ENCODE results near the gene AFF3.

DNA sequence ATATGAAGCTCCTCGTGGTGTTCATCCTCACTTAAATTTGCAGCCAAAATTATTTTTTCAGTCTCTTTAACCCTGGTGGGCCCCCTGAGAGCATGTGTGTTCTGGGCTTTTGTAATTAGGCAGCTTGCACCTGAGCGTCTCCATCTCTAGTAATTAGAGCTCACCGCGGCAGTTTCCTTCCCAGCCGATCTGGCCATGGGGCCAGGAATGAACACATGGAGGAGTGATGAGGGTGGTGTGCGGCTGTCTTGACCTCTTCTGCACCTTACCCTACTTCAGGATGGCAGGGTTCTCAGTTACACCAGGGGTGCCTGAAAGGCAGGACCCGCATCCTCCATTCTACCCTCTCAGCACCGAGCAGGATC lies 98.5 kb downstream of the AFF3 start:
- TF ChIP-seq, protein P1, sequence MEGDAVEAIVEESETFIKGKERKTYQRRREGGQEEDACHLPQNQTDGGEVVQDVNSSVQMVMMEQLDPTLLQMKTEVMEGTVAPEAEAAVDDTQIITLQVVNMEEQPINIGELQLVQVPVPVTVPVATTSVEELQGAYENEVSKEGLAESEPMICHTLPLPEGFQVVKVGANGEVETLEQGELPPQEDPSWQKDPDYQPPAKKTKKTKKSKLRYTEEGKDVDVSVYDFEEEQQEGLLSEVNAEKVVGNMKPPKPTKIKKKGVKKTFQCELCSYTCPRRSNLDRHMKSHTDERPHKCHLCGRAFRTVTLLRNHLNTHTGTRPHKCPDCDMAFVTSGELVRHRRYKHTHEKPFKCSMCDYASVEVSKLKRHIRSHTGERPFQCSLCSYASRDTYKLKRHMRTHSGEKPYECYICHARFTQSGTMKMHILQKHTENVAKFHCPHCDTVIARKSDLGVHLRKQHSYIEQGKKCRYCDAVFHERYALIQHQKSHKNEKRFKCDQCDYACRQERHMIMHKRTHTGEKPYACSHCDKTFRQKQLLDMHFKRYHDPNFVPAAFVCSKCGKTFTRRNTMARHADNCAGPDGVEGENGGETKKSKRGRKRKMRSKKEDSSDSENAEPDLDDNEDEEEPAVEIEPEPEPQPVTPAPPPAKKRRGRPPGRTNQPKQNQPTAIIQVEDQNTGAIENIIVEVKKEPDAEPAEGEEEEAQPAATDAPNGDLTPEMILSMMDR (IDR thresholded peaks at IDR 0.05; ENCODE audit: extremely low read depth in 1 of 2, insufficient read depth in 1 of 2, low read depth in 1 of 2, low read length in 2 of 2) = no peak
- TF ChIP-seq EZH2 (IDR thresholded peaks at IDR 0.05; ENCODE audit: borderline replicate concordance, low read depth, low read length, severe bottlenecking) (no peak), POLR2AphosphoS5 (IDR thresholded peaks at IDR 0.05; ENCODE audit: insufficient read depth, low read depth, low read length) (no peak)
